HepG2 (cell line): ENCODE measurements around the gene SMIM10L2A. TPM values are rescaled to one million over a fixed set of nuclear protein-coding genes. Genes with fewer than 3 reads are reported as not detected.
A peak's percentile ranks its signal among the peaks of the same experiment; 100 is the strongest.

Experiments
- ATAC-seq: fragments of 200-7000 bp; cut with Tn5 transposase; 3 replicates; pipeline ENCODE4 v1.9.1; 2020; ENCODE audit warnings: mild to moderate bottlenecking, moderate library complexity
- BruUV-seq: library from RNA; stranded (reverse); fragments of 400-500 nt; replicated peaks from 2 replicates; lab custom pipeline; 2021; lab: Mats Ljungman, UMichigan
- CTCF ChIA-PET: fragments of 300-600 bp; formaldehyde crosslinking; extraction: SDS; loops from one replicate; lab custom pipeline; 2021; ENCODE audit warnings: low total read pairs, inconsistent platforms, low intra/inter-chr PET ratio; lab: Yijun Ruan, JAX
- POLR2A ChIA-PET: fragments of 350-600 bp; sonication (Branson Sonifier 250); formaldehyde crosslinking; loops from one replicate; lab custom pipeline; 2020; ENCODE audit warnings: antibody characterized with exemption, inconsistent platforms; lab: Yijun Ruan, JAX
- DNase-seq: peaks from one replicate; pipeline ENCODE4 v3.0.0-alpha.2; 2015; ENCODE audit warnings: low spot score
- FAIRE-seq: peaks from 3 replicates; lab custom pipeline; 2011; peaks lifted over from hg19 to GRCh38; lab: Jason Lieb, UNC
- H2AFZ ChIP-seq: one replicate; pipeline ENCODE4 v1.6.1; 2011; ENCODE audit warnings: low read length, inconsistent platforms
- H3K27ac ChIP-seq: fragments of 300-600 bp; 3 replicates; pipeline ENCODE4 v1.8.0; 2011; ENCODE audit warnings: mixed run types, mild to moderate bottlenecking, mixed read lengths, low read length, inconsistent platforms; ENCODE audit not compliant: insufficient read depth; ENCODE audit errors: extremely low read length
- H3K27me3 ChIP-seq, 2 experiments: fragments of 200-600 bp in 1 of 2; 2 replicates in 1 of 2; 3 replicates in 1 of 2; pipeline versions ENCODE4 v1.6.0 to v1.8.0; 2011; ENCODE audit warnings: low read length in 2 of 2, mild to moderate bottlenecking in 2 of 2, moderate library complexity in 2 of 2, inconsistent platforms in 1 of 2; ENCODE audit not compliant: insufficient read depth in 2 of 2, control insufficient read depth in 1 of 2
- H3K36me3 ChIP-seq, 2 experiments: fragments of 200-600 bp in 1 of 2; replicated peaks in 1 of 2; 2 replicates in 1 of 2; 3 replicates in 1 of 2; pipeline versions ENCODE4 v1.5.1 to v1.8.0; 2011; ENCODE audit warnings: low read length in 2 of 2, inconsistent platforms in 1 of 2; ENCODE audit not compliant: insufficient read depth in 2 of 2, control insufficient read depth in 1 of 2
- H3K4me1 ChIP-seq: 2 replicates; pipeline ENCODE4 v1.5.1; 2012; ENCODE audit warnings: low read length, inconsistent platforms; ENCODE audit not compliant: insufficient read depth
- H3K4me2 ChIP-seq: 2 replicates; pipeline ENCODE4 v1.6.0; 2011; ENCODE audit warnings: low read depth, low read length, inconsistent platforms
- H3K4me3 ChIP-seq, 3 experiments: fragments of 200-600 bp in 1 of 3; sonication (generic), shearing (Covaris generic) in 1 of 3; replicated peaks in 1 of 3; 2 replicates each; pipeline ENCODE4 v1.5.1; 2011 to 2016; ENCODE audit warnings: low read length in 3 of 3, inconsistent platforms in 2 of 3, low read depth in 2 of 3, mild to moderate bottlenecking in 2 of 3, control low read depth in 1 of 3, mixed read lengths in 1 of 3; ENCODE audit not compliant: insufficient read depth in 1 of 3
- H3K79me2 ChIP-seq: one replicate; pipeline ENCODE4 v1.6.1; 2011; ENCODE audit warnings: low read length, inconsistent platforms; ENCODE audit not compliant: insufficient read depth
- H3K9ac ChIP-seq: 2 replicates; pipeline ENCODE4 v1.6.0; 2011; ENCODE audit warnings: mild to moderate bottlenecking, low read depth, low read length, inconsistent platforms; ENCODE audit not compliant: insufficient read depth
- H3K9me3 ChIP-seq: 2 replicates; pipeline ENCODE4 v1.5.1; 2012; ENCODE audit warnings: mild to moderate bottlenecking, low read length
- H4K20me1 ChIP-seq: 2 replicates; pipeline ENCODE4 v1.6.0; 2011; ENCODE audit warnings: inconsistent platforms, mild to moderate bottlenecking, low read length, moderate library complexity; ENCODE audit not compliant: insufficient read depth
- EZH2 ChIP-seq: conservative IDR thresholded peaks from 2 replicates; pipeline ENCODE4 v1.6.1; 2012; ENCODE audit warnings: mild to moderate bottlenecking, low read depth, low read length, moderate library complexity
- MNT ChIP-seq: fragments of 450-650 bp; IDR thresholded peaks from 2 replicates; pipeline ENCODE4 v1.6.1; 2016
- ZNF138 ChIP-seq: sonication (generic); formaldehyde crosslinking; IDR thresholded peaks from 2 replicates; pipeline ENCODE4 v1.5.0; 2020; ENCODE audit warnings: mild to moderate bottlenecking, low read depth, missing genetic modification reagents
- ZNF275 ChIP-seq: sonication (generic); formaldehyde crosslinking; IDR thresholded peaks from 2 replicates; pipeline ENCODE4 v1.8.0; 2022; ENCODE audit warnings: missing genetic modification reagents, mild to moderate bottlenecking, inconsistent platforms, borderline replicate concordance
- ZNF510 ChIP-seq: sonication (generic); formaldehyde crosslinking; IDR thresholded peaks from 2 replicates; pipeline ENCODE4 v1.4.0; 2020; ENCODE audit warnings: low read depth, mild to moderate bottlenecking, missing genetic modification reagents
- ZNF570 ChIP-seq: sonication (generic); formaldehyde crosslinking; IDR thresholded peaks from 2 replicates; pipeline ENCODE4 v1.4.0; 2020; ENCODE audit warnings: mild to moderate bottlenecking, missing genetic modification reagents, borderline replicate concordance
- WGBS: methylation state at CpG from one replicate; pipeline ENCODE4 v1.1.6; 2017; ENCODE audit warnings: low lambda C conversion rate; 5-methylcytosine and 5-hydroxymethylcytosine counted together
- in situ Hi-C: cut with HindIII; loops from 2 replicates; pipeline ENCODE4 v1.10.0; 2017; ENCODE audit warnings: low pct_unique_long_range_greater_than_20kb; ENCODE audit not compliant: extremely low pct_ligation_motif_present
- intact Hi-C: fragments of 100-400 bp; cut with micrococcal nuclease; formaldehyde crosslinking; loops from one replicate; pipeline ENCODE4 v1.10.0; 2022; ENCODE audit not compliant: unreplicated experiment
- polyA plus RNA-seq, 8 experiments: library from polyadenylated mRNA; depleted of rRNA in 3 of 8; stranded (reverse) in 7 of 8; unstranded in 1 of 8; fragments of >200 nt; fragmentation: Illumina TruSeq in 4 of 8; extraction: Trizol in 4 of 8; gene quantifications; 2 replicates each; pipeline versions ENCODE4 v1.2.1 to v1.2.3, GENCODE V29; 2011 to 2016; ENCODE audit warnings: low read depth in 4 of 8, missing spikeins in 1 of 8, mixed read lengths in 1 of 8; ENCODE audit not compliant: insufficient read depth in 1 of 8
- total RNA-seq, 5 experiments: library from RNA; depleted of rRNA; stranded (reverse); fragments of >200 nt; fragmentation: Illumina TruSeq; extraction: Trizol; gene quantifications; 2 replicates each; pipeline ENCODE4 v1.2.3, GENCODE V29; 2016; ENCODE audit warnings: low read depth in 1 of 5

SMIM10L2A gene
- total and polyA plus RNA-seq, 2 of the 13 experiments (the other 11 are each of a cell fraction or from before 2014, with no cell fraction given), result not detected

- WGBS, result no CpG with 5 or more reads among the region's 8 CpGs
- BruUV-seq, result no TSS peak
- H3K9me3 ChIP-seq, result no peaks in the 10 kb centered on the region
- H3K27ac ChIP-seq, result no peak overlapping the region
- ChIA-PET POLR2A (no interaction called here), CTCF (no interaction called here)
- intact Hi-C loops, result no loop called here
- no peaks in the 10 kb centered on the region for H3K79me2 ChIP-seq
- H3K27me3 ChIP-seq, result no peaks in the 10 kb centered on the region
- no peak overlapping the region for H3K4me3 ChIP-seq
- no peak overlapping the region for H3K4me2 ChIP-seq
- no peak for ATAC-seq
- in situ Hi-C loops, result no loop called here
- no peak for FAIRE-seq
- H4K20me1 ChIP-seq, result no peaks in the 10 kb centered on the region
- H3K4me1 ChIP-seq, result no peaks in the 10 kb centered on the region
- H2AFZ ChIP-seq, result no peak overlapping the region
- no peaks in the 10 kb centered on the region for H3K36me3 ChIP-seq
- peak; percentile 7; the same call in 1 of the 2 replicates for TF ChIP-seq MNT
- no peak for TF ChIP-seq ZNF570 (CRISPR knock-in tag)
- TF ChIP-seq, all 625 proteins: peak for 1
- DNase-seq, result no peak
- H3K9ac ChIP-seq, result no peak overlapping the region
Measured at GRCh38 chrX:135449637-135450550, 28.1 kb downstream of the SMIM10L2A start.

GRCh38 chrX:135453381-135453780 is 31.6 kb downstream of the SMIM10L2A start:
- no peaks in the 10 kb centered on the region for H3K27me3 ChIP-seq
- no peak overlapping the region for H3K27ac ChIP-seq
- no peak for FAIRE-seq
- ChIA-PET POLR2A (no interaction called here), CTCF (no interaction called here)
- no peak overlapping the region for H3K4me2 ChIP-seq
- in situ Hi-C loops (no loop called here), intact Hi-C loops (no loop called here)
- no peaks in the 10 kb centered on the region for H3K4me1 ChIP-seq
- no peaks in the 10 kb centered on the region for H3K79me2 ChIP-seq
- no peak overlapping the region for H3K4me3 ChIP-seq
- H3K36me3 ChIP-seq, result no peaks in the 10 kb centered on the region
- H4K20me1 ChIP-seq, result no peaks in the 10 kb centered on the region
- H3K9ac ChIP-seq, result no peak overlapping the region
- no peak for TF ChIP-seq ZNF510 (CRISPR knock-in tag)
- TF ChIP-seq EZH2, result no peak
- no peak for TF ChIP-seq ZNF275
- no peak for TF ChIP-seq ZNF138 (CRISPR knock-in tag)
- 0% methylated on average over 3 of the region's 3 CpGs for WGBS
- DNase-seq, result no peak
- no peak overlapping the region for H2AFZ ChIP-seq
- ATAC-seq, result no peak
- H3K9me3 ChIP-seq, result no peaks in the 10 kb centered on the region
- BruUV-seq, result no TSS peak
